A673 (cell line): ENCODE measurements around the gene CNTN5. TPM values are rescaled to one million over a fixed set of nuclear protein-coding genes. Genes with fewer than 3 reads are reported as not detected.

Experiments
- BruUV-seq: library from RNA; stranded (reverse); fragments of 400-500 nt; replicated peaks from 2 replicates; lab custom pipeline; 2021; lab: Mats Ljungman, UMichigan
- CTCF ChIA-PET: fragments of 300-600 bp; sonication (Branson Sonifier 250); formaldehyde crosslinking; loops from one replicate; lab custom pipeline; 2022; ENCODE audit warnings: antibody characterized with exemption; lab: Charles Lee
- POLR2A ChIA-PET: fragments of 300-600 bp; sonication (Branson Sonifier 250); formaldehyde crosslinking; loops from one replicate; lab custom pipeline; 2022; ENCODE audit warnings: antibody characterized with exemption; ENCODE audit not compliant: low non-redundant PET; lab: Charles Lee
- DNase-seq: peaks from one replicate; pipeline ENCODE4 v3.0.0-alpha.2; 2015; ENCODE audit warnings: low spot score
- H3K27ac ChIP-seq: fragments of 200-600 bp; sonication (generic); 2 replicates; pipeline ENCODE4 v1.5.1; 2016; ENCODE audit warnings: mixed run types, low read depth, mild to moderate bottlenecking, mixed read lengths, antibody characterized with exemption, low read length; ENCODE audit not compliant: poor library complexity, severe bottlenecking
- H3K27me3 ChIP-seq: fragments of 200-600 bp; sonication (generic); replicated peaks from 2 replicates; pipeline ENCODE4 v1.6.1; 2017; ENCODE audit warnings: mixed run types, low read depth, mild to moderate bottlenecking, mixed read lengths, antibody characterized with exemption, low read length; ENCODE audit not compliant: insufficient read depth, poor library complexity
- H3K36me3 ChIP-seq: fragments of 200-600 bp; sonication (generic); 2 replicates; pipeline ENCODE4 v1.6.1; 2016; ENCODE audit warnings: mixed run types, mild to moderate bottlenecking, mixed read lengths, antibody characterized with exemption, low read length; ENCODE audit not compliant: insufficient read depth, poor library complexity, severe bottlenecking
- H3K4me1 ChIP-seq: fragments of 200-600 bp; sonication (generic); 2 replicates; pipeline ENCODE4 v1.6.1; 2017; ENCODE audit warnings: mixed run types, mild to moderate bottlenecking, mixed read lengths, antibody characterized with exemption, low read length; ENCODE audit not compliant: insufficient read depth, poor library complexity, severe bottlenecking
- H3K4me3 ChIP-seq: fragments of 200-600 bp; sonication (generic); 2 replicates; pipeline ENCODE4 v1.5.1; 2016; ENCODE audit warnings: low read depth, mixed run types, mild to moderate bottlenecking, mixed read lengths, low read length; ENCODE audit not compliant: poor library complexity, severe bottlenecking
- H3K9me3 ChIP-seq: fragments of 200-600 bp; sonication (generic); 2 replicates; pipeline ENCODE4 v1.6.1; 2016; ENCODE audit warnings: mixed run types, low read depth, mild to moderate bottlenecking, mixed read lengths, antibody characterized with exemption, low read length; ENCODE audit not compliant: poor library complexity, severe bottlenecking
- EZH2 ChIP-seq: fragments of 200-600 bp; sonication (generic); IDR thresholded peaks from 2 replicates; pipeline ENCODE4 v1.6.1; 2017; ENCODE audit warnings: borderline replicate concordance, low read depth, mild to moderate bottlenecking, mixed read lengths, antibody characterized with exemption, low read length; ENCODE audit not compliant: poor library complexity, severe bottlenecking
- intact Hi-C: fragments of 100-400 bp; cut with micrococcal nuclease; formaldehyde crosslinking; loops from one replicate; pipeline ENCODE4 v1.10.0; 2022; ENCODE audit not compliant: unreplicated experiment
- total RNA-seq: library from RNA; stranded (reverse); gene quantifications from 2 replicates; pipeline ENCODE4 v1.2.3, GENCODE V29; 2021
- TF ChIP-seq, protein P1 (sequence below): fragments of 300-800, 200-600 bp; sonication (generic); conservative IDR thresholded peaks from 2 replicates; pipeline ENCODE4 v1.5.1; 2017; ENCODE audit warnings: low read depth, mild to moderate bottlenecking, antibody characterized with exemption, low read length, moderate library complexity, mixed read lengths

CNTN5 gene
- total RNA-seq, 1 experiment from 2014 or later, result 0.80 TPM

- Histone ChIP-seq H3K27ac (no peak overlapping the region), H3K9me3 (no peaks in the 10 kb centered on the region), H3K4me1 (no peaks in the 10 kb centered on the region), H3K4me3 (no peak overlapping the region), H3K27me3 (no peaks in the 10 kb centered on the region), H3K36me3 (no peaks in the 10 kb centered on the region)
- no TSS peak for BruUV-seq
- ChIA-PET POLR2A (no interaction called here), CTCF (no interaction called here)
- DNase-seq, result no peak
- TF ChIP-seq, protein P1, sequence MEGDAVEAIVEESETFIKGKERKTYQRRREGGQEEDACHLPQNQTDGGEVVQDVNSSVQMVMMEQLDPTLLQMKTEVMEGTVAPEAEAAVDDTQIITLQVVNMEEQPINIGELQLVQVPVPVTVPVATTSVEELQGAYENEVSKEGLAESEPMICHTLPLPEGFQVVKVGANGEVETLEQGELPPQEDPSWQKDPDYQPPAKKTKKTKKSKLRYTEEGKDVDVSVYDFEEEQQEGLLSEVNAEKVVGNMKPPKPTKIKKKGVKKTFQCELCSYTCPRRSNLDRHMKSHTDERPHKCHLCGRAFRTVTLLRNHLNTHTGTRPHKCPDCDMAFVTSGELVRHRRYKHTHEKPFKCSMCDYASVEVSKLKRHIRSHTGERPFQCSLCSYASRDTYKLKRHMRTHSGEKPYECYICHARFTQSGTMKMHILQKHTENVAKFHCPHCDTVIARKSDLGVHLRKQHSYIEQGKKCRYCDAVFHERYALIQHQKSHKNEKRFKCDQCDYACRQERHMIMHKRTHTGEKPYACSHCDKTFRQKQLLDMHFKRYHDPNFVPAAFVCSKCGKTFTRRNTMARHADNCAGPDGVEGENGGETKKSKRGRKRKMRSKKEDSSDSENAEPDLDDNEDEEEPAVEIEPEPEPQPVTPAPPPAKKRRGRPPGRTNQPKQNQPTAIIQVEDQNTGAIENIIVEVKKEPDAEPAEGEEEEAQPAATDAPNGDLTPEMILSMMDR, result no peak
- no peak for TF ChIP-seq EZH2
- intact Hi-C loops, result no loop called here
Measured at GRCh38 chr11:99601179-99601578, 580.4 kb downstream of the CNTN5 start.

GRCh38 chr11:99614352-99614751, 593.6 kb downstream of the CNTN5 start:
- ChIA-PET CTCF (no interaction called here), POLR2A (no interaction called here)
- H3K4me3 ChIP-seq, result no peak overlapping the region
- H3K9me3 ChIP-seq, result no peaks in the 10 kb centered on the region
- DNase-seq, result no peak
- H3K27me3 ChIP-seq, result no peaks in the 10 kb centered on the region
- no peaks in the 10 kb centered on the region for H3K4me1 ChIP-seq
- no TSS peak for BruUV-seq
- no peak for TF ChIP-seq EZH2
- TF ChIP-seq, protein P1, result no peak
- H3K27ac ChIP-seq, result no peak overlapping the region
- H3K36me3 ChIP-seq, result no peaks in the 10 kb centered on the region
- intact Hi-C loops, result no loop called here

DNA sequence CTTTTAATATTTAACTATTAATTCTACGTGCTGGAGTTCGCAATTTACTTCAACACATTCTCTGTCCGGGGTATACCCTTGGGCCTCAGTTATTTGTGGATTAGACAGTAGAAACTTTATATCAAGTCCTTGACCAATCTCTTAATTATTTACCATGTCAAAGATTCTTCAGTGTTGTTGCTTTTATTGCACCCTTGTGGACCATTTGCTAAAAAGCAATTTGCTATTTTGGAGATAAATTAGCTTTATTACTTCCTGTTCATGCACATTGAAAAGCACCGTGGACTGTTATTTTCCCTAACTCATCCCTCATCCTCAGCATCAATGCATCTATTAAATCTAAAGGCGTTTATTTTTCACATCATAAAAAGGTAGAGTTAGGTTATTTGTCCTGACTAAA, 609.9 kb downstream of the CNTN5 start:
- TF ChIP-seq, protein P1, result no peak
- TF ChIP-seq EZH2, result no peak
- Histone ChIP-seq H3K36me3 (no peaks in the 10 kb centered on the region), H3K4me1 (peaks cover 6% of the 10 kb centered on the region), H3K27me3 (no peaks in the 10 kb centered on the region), H3K9me3 (no peaks in the 10 kb centered on the region), H3K4me3 (no peak overlapping the region), H3K27ac (no peak overlapping the region)
- peak; percentile 73 for DNase-seq
- no TSS peak for BruUV-seq
- POLR2A ChIA-PET, result no interaction called here
- intact Hi-C loops, result no loop called here
- CTCF ChIA-PET, result no interaction called here
